ENCODE measurements around the gene RSKR. TPM values are rescaled to one million over a fixed set of nuclear protein-coding genes. Genes with fewer than 3 reads are reported as not detected.

The RSKR gene
- total and polyA plus RNA-seq, 2 experiments from 2014 or later, result 7.5 to 38.8 TPM

GRCh38 chr17:28578246-28579195 is 35.5 kb downstream of the RSKR start (continued):
- TF ChIP-seq CTCF (conservative IDR thresholded peaks at IDR 0.05; ENCODE audit: low read depth in 2 of 2), result no peak
- no peak for TF ChIP-seq ZNF114 (CRISPR knock-in tag; IDR thresholded peaks at IDR 0.05)
- no peak for TF ChIP-seq STAT1 (IDR thresholded peaks at IDR 0.05; ENCODE audit: unreplicated experiment)
- no peak for TF ChIP-seq REST (IDR thresholded peaks at IDR 0.05; ENCODE audit: unreplicated experiment)
- no peak for TF ChIP-seq NANOG (IDR thresholded peaks at IDR 0.05; ENCODE audit: borderline replicate concordance)
- no peak for TF ChIP-seq EZH2 (IDR thresholded peaks at IDR 0.05; ENCODE audit: low read depth, unreplicated experiment)
- TF ChIP-seq EZH2phosphoT487 (IDR thresholded peaks at IDR 0.05; ENCODE audit: unreplicated experiment), result no peak
- TF ChIP-seq CREB1 (CRISPR knock-in tag; IDR thresholded peaks at IDR 0.05; ENCODE audit: low read depth), result no peak
- TF ChIP-seq JUNB (IDR thresholded peaks at IDR 0.05; ENCODE audit: unreplicated experiment), result no peak
- TF ChIP-seq ETS1 (IDR thresholded peaks at IDR 0.05), result no peak

GRCh38 chr17:28577466-28577824 is 36.5 kb downstream of the RSKR start:
- Histone ChIP-seq H3K4me3 (no peak overlapping the region), H3K79me2 (replicated peaks; ENCODE audit: insufficient read depth) (no peaks in the 10 kb centered on the region), H3K4me2 (peak overlapping the region; percentile 46; the same call in 1 of the 2 replicates), H3F3A (replicated peaks; ENCODE audit: low read depth) (peaks cover 15% of the 10 kb centered on the region), H3K4me1 (ENCODE audit: insufficient read depth) (peaks cover 13% of the 10 kb centered on the region; the same call in 1 of the 2 replicates), H4K20me1 (replicated peaks; ENCODE audit: insufficient read depth) (0 out of 2 replicates have a peak, but pooled peaks cover 7% of the 10 kb centered on the region), H3K36me3 (ENCODE audit: insufficient read depth) (peaks cover 38% of the 10 kb centered on the region), H2AFZ (no peak overlapping the region), H3K27ac (ENCODE audit: low read depth) (peak overlapping the region; percentile 85), H3K9me2 (ENCODE audit: insufficient read depth) (no peaks in the 10 kb centered on the region), H3K27me3 (ENCODE audit: insufficient read depth) (no peaks in the 10 kb centered on the region)
- ATAC-seq, result no peak
- no peaks in the 10 kb centered on the region for H3K9me3 Mint-ChIP-seq
- peak overlapping the region; percentile 45; the same call in 1 of the 3 replicates for H3K4me3 Mint-ChIP-seq
- H3K27ac Mint-ChIP-seq, result peak overlapping the region; percentile 93
- H3K27me3 Mint-ChIP-seq (ENCODE audit: insufficient read depth, low read depth, poor library complexity), result peaks cover 10% of the 10 kb centered on the region
- no peak for DNase-seq (ENCODE audit: low spot score)
- H3K4me1 Mint-ChIP-seq, result peaks cover 17% of the 10 kb centered on the region
- peaks cover 46% of the 10 kb centered on the region for H3K36me3 Mint-ChIP-seq (ENCODE audit: low read depth)
- TF ChIP-seq ETS1 (IDR thresholded peaks at IDR 0.05), result no peak
- TF ChIP-seq CTCF (conservative IDR thresholded peaks at IDR 0.05; ENCODE audit: low read depth in 2 of 2), result no peak
- TF ChIP-seq STAT1 (IDR thresholded peaks at IDR 0.05; ENCODE audit: unreplicated experiment), result no peak
- no peak for TF ChIP-seq EZH2 (IDR thresholded peaks at IDR 0.05; ENCODE audit: low read depth, unreplicated experiment)
- TF ChIP-seq NANOG (IDR thresholded peaks at IDR 0.05; ENCODE audit: borderline replicate concordance), result no peak
